SU-DHL-6 (cell line): ENCODE data around the gene BPIFB2.

Experiments
- H2AFZ ChIP-seq: fragments of 200-600 bp; sonication (generic); 2 replicates; pipeline ENCODE4 v1.6.1; 2014; ENCODE audit warnings: low read depth, mild to moderate bottlenecking, moderate library complexity, mixed read lengths, antibody characterized with exemption, low read length; ENCODE audit not compliant: severe bottlenecking
- H3F3A ChIP-seq: fragments of 200-600 bp; shearing (Covaris generic); 2 replicates; pipeline ENCODE4 v1.6.0; 2016; ENCODE audit warnings: antibody characterized with exemption, mild to moderate bottlenecking; ENCODE audit not compliant: insufficient read depth
- H3K27ac ChIP-seq: fragments of 200-600 bp; sonication (generic); 2 replicates; pipeline ENCODE4 v1.5.1; 2016; ENCODE audit warnings: low read depth, mild to moderate bottlenecking, low read length, moderate library complexity, mixed read lengths
- H3K27me3 ChIP-seq: fragments of 200-600 bp; sonication (generic), shearing (Covaris generic); 2 replicates; pipeline ENCODE4 v1.6.0; 2014; ENCODE audit warnings: mild to moderate bottlenecking, low read length
- H3K36me3 ChIP-seq: fragments of 200-600 bp; sonication (generic); 2 replicates; pipeline ENCODE4 v1.6.1; 2014; ENCODE audit warnings: mild to moderate bottlenecking, low read length, mixed read lengths
- H3K4me2 ChIP-seq: fragments of 300-600, 200-600 bp; shearing (Covaris generic), sonication (generic); 2 replicates; pipeline ENCODE4 v1.6.0; 2014; ENCODE audit warnings: low read length, low read depth, mild to moderate bottlenecking; ENCODE audit not compliant: poor library complexity, severe bottlenecking
- H3K4me3 ChIP-seq: fragments of 200-600 bp; sonication (generic); 2 replicates; pipeline ENCODE4 v1.5.1; 2014; ENCODE audit warnings: antibody characterized with exemption, low read length, mild to moderate bottlenecking, mixed read lengths; ENCODE audit not compliant: insufficient read depth, poor library complexity, severe bottlenecking
- H3K79me2 ChIP-seq: fragments of 200-600 bp; sonication (generic); 2 replicates; pipeline ENCODE4 v1.6.1; 2014; ENCODE audit warnings: mild to moderate bottlenecking, low read length, moderate library complexity; ENCODE audit not compliant: insufficient read depth
- H3K9ac ChIP-seq: fragments of 200-600 bp; sonication (generic); 2 replicates; pipeline ENCODE4 v1.7.0; 2014; ENCODE audit warnings: mild to moderate bottlenecking, low read length
- H3K9me2 ChIP-seq: fragments of 200-600 bp; sonication (generic); replicated peaks from 2 replicates; pipeline ENCODE4 v1.6.1; 2014; ENCODE audit warnings: low read length; ENCODE audit not compliant: insufficient read depth
- H3K9me3 ChIP-seq: fragments of 200-600 bp; sonication (generic); 2 replicates; pipeline ENCODE4 v1.6.1; 2014; ENCODE audit warnings: low read length, mixed read lengths; ENCODE audit not compliant: insufficient read depth
- H4K20me1 ChIP-seq: fragments of 200-600 bp; sonication (generic); 2 replicates; pipeline ENCODE4 v1.6.1; 2014; ENCODE audit warnings: low read depth, mild to moderate bottlenecking, antibody characterized with exemption, low read length, moderate library complexity, mixed read lengths
- CTCF ChIP-seq: fragments of 200-600 bp; sonication (generic); IDR thresholded peaks from one replicate; pipeline ENCODE4 v1.5.1; 2017; ENCODE audit warnings: antibody characterized with exemption, mild to moderate bottlenecking, low read length, moderate library complexity; ENCODE audit not compliant: insufficient read depth, poor library complexity, severe bottlenecking
- EZH2phosphoT487 ChIP-seq: fragments of 200-600 bp; sonication (generic), shearing (Covaris generic); conservative IDR thresholded peaks from 2 replicates; pipeline ENCODE4 v1.6.1; 2018; ENCODE audit warnings: mild to moderate bottlenecking, antibody characterized with exemption, low read length, moderate library complexity, mixed read lengths

BPIFB2 gene

DNA sequence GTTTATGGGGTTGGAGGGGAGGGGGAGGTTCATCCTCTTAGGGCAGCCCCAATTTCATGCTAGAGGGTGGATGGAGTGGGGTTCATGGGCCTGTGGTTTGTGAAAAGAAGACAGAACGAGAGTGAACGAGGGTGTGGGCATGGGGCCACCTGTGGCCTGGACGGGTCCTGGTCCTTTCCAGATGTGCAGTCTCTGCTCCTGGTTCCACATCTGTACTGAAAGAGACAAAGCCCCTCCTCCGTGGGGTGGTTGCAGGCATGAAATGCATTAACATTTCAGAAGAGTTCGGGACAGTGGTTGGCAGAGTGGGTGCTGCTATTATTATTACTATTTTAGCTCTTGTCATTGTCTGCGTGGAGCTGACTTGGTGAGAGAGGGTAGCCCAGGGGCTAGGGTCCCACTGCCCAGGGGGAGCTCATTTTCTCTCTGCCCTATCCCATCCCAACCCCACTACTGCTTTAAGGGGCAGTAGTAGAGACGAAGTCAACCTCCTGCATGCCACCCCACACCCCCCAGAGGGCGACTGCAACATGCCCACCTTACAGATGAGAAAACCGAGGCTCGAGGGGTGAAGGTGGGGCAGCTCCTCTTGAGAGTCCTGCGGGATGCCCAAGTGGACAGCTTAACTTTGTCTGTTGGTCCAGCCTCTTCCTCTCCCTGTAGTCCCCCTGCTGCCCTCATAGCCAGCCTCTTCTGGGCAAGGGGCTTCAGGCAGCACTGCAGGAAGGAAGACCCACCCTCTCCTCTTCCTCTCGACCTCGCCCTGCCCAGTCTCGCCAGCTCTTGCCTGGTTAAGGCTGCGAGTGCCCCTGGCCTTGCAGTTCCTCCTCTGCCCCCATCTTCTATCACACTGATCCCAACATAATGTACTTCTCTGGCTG is 8.4 kb downstream of the BPIFB2 start:
- Histone ChIP-seq H3K4me2 (no peak overlapping the region), H3K27ac (no peak overlapping the region), H3K9me2 (no peaks in the 10 kb centered on the region), H4K20me1 (no peaks in the 10 kb centered on the region), H2AFZ (no peak overlapping the region), H3F3A (no peaks in the 10 kb centered on the region), H3K4me3 (no peak overlapping the region), H3K79me2 (no peaks in the 10 kb centered on the region), H3K9ac (no peak overlapping the region), H3K36me3 (no peaks in the 10 kb centered on the region), H3K27me3 (no peaks in the 10 kb centered on the region; the same call in 1 of the 2 replicates), H3K9me3 (no peaks in the 10 kb centered on the region)
- TF ChIP-seq EZH2phosphoT487 (no peak), CTCF (no peak)

- no peak overlapping the region for H3K4me2 ChIP-seq
- no peaks in the 10 kb centered on the region for H3K79me2 ChIP-seq
- TF ChIP-seq CTCF (no peak), EZH2phosphoT487 (no peak)
- H3K9me2 ChIP-seq, result no peaks in the 10 kb centered on the region
- no peak overlapping the region for H3K9ac ChIP-seq
- no peaks in the 10 kb centered on the region for H3K9me3 ChIP-seq
- no peak overlapping the region for H2AFZ ChIP-seq
- H3F3A ChIP-seq, result no peaks in the 10 kb centered on the region
- H3K4me3 ChIP-seq, result no peak overlapping the region
- no peaks in the 10 kb centered on the region for H3K36me3 ChIP-seq
- no peak overlapping the region for H3K27ac ChIP-seq
- H4K20me1 ChIP-seq, result no peaks in the 10 kb centered on the region
- no peaks in the 10 kb centered on the region; the same call in 1 of the 2 replicates for H3K27me3 ChIP-seq
Observed at GRCh38 chr20:33016581-33017109, 9.1 kb downstream of the BPIFB2 start.

DNA sequence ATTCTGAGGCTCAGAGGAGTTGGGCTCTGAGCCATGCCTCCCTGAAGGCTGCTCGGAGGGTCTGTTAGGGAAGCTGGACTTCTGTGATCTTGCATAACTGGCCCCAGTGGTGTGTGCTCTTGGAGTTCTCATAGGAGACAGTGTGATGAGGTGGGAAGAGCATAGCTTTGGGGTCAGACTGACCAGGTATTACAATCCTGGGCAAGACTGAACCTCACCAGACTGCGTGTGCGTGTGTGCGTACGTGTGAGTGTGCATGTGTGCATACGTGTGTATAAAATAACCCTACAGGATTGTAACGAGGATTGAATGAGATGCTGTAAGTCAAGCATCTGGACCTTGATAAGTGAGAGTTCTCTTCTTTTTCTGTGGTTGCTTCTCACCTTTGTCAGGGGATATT is 10.0 kb downstream of the BPIFB2 start:
- no peak overlapping the region for H3K27ac ChIP-seq
- H3K9ac ChIP-seq, result no peak overlapping the region
- TF ChIP-seq CTCF (no peak), EZH2phosphoT487 (no peak)
- no peak overlapping the region for H3K4me2 ChIP-seq
- no peak overlapping the region for H2AFZ ChIP-seq
- H4K20me1 ChIP-seq, result no peaks in the 10 kb centered on the region
- no peaks in the 10 kb centered on the region for H3K36me3 ChIP-seq
- no peak overlapping the region for H3K4me3 ChIP-seq
- no peaks in the 10 kb centered on the region for H3F3A ChIP-seq
- H3K27me3 ChIP-seq, result no peaks in the 10 kb centered on the region; the same call in 1 of the 2 replicates
- no peaks in the 10 kb centered on the region for H3K9me2 ChIP-seq
- H3K9me3 ChIP-seq, result no peaks in the 10 kb centered on the region
- no peaks in the 10 kb centered on the region for H3K79me2 ChIP-seq
